Gastroesophageal sphincter (tissue), 3 donors: Measurements from ENCODE around the gene FBXO39.

Experiments
- EP300 ChIP-seq: sonication (generic); formaldehyde crosslinking; IDR thresholded peaks from one replicate; pipeline ENCODE4 v1.6.1; 2017; ENCODE audit warnings: antibody characterized with exemption, mild to moderate bottlenecking
- POLR2A ChIP-seq, 2 donors: fragments of 450-650 bp; IDR thresholded peaks; one replicate each; pipeline ENCODE4 v1.6.1; 2017; ENCODE audit warnings: antibody characterized with exemption in 2 of 2, mild to moderate bottlenecking in 2 of 2, moderate library complexity in 1 of 2
- POLR2AphosphoS5 ChIP-seq: sonication (generic); formaldehyde crosslinking; IDR thresholded peaks from one replicate; pipeline ENCODE4 v1.6.1; 2017; ENCODE audit warnings: antibody characterized with exemption
- TF ChIP-seq, protein P1 (sequence below), 4 experiments: fragments of 200-600 bp in 2 of 4; fragments of 450-650 bp in 2 of 4; sonication (generic) in 1 of 4; IDR thresholded peaks; one replicate each; pipeline ENCODE4 v1.5.1; 2017 to 2019; ENCODE audit warnings: antibody characterized with exemption in 4 of 4, mild to moderate bottlenecking in 2 of 4, moderate library complexity in 2 of 4

DNA sequence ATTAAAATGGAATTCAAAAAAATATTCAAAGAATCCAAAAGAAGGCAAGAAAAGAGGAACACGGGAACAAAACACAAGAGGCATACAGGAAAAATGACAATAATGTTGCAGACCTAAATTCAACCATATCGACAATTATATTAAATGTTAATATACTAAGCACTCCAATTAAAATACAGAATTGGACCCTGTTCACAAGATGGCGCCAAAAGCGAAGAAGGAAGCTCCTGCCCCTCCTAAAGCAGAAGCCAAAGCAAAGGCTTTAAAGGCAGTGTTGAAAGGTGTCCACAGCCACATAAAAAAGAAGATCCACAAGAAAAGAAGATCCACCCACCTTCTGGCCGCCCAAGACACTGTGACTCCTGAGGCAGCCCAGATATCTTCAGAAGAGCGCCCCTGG is 26.5 kb upstream of the FBXO39 start:
- no peak for TF ChIP-seq POLR2AphosphoS5
- TF ChIP-seq, protein P1, sequence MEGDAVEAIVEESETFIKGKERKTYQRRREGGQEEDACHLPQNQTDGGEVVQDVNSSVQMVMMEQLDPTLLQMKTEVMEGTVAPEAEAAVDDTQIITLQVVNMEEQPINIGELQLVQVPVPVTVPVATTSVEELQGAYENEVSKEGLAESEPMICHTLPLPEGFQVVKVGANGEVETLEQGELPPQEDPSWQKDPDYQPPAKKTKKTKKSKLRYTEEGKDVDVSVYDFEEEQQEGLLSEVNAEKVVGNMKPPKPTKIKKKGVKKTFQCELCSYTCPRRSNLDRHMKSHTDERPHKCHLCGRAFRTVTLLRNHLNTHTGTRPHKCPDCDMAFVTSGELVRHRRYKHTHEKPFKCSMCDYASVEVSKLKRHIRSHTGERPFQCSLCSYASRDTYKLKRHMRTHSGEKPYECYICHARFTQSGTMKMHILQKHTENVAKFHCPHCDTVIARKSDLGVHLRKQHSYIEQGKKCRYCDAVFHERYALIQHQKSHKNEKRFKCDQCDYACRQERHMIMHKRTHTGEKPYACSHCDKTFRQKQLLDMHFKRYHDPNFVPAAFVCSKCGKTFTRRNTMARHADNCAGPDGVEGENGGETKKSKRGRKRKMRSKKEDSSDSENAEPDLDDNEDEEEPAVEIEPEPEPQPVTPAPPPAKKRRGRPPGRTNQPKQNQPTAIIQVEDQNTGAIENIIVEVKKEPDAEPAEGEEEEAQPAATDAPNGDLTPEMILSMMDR (IDR thresholded peaks at IDR 0.05) = no peak
- no peak for TF ChIP-seq POLR2A (IDR thresholded peaks at IDR 0.05)
- TF ChIP-seq EP300 = no peak
